Adrenal gland (tissue), 5 donors: ENCODE results near the gene EZR.

Experiments
- POLR2A ChIP-seq, 2 donors: fragments of 450-650 bp; IDR thresholded peaks; one replicate each; pipeline ENCODE4 v1.6.1; 2017; ENCODE audit warnings: antibody characterized with exemption in 2 of 2, mild to moderate bottlenecking in 2 of 2, moderate library complexity in 1 of 2
- TF ChIP-seq, protein P1 (sequence below), 6 experiments: fragments of 450-650 bp in 4 of 6; fragments of 200-600 bp in 2 of 6; sonication (generic) in 1 of 6; IDR thresholded peaks; 1 replicate in 5 of 6; 2 replicates in 1 of 6; pipeline versions ENCODE4 v1.5.1 to v1.8.0; 2016 to 2021; ENCODE audit warnings: antibody characterized with exemption in 6 of 6, mild to moderate bottlenecking in 2 of 6, moderate library complexity in 1 of 6
- donor health status: DM: no; HTN: no; CAD: no.

DNA sequence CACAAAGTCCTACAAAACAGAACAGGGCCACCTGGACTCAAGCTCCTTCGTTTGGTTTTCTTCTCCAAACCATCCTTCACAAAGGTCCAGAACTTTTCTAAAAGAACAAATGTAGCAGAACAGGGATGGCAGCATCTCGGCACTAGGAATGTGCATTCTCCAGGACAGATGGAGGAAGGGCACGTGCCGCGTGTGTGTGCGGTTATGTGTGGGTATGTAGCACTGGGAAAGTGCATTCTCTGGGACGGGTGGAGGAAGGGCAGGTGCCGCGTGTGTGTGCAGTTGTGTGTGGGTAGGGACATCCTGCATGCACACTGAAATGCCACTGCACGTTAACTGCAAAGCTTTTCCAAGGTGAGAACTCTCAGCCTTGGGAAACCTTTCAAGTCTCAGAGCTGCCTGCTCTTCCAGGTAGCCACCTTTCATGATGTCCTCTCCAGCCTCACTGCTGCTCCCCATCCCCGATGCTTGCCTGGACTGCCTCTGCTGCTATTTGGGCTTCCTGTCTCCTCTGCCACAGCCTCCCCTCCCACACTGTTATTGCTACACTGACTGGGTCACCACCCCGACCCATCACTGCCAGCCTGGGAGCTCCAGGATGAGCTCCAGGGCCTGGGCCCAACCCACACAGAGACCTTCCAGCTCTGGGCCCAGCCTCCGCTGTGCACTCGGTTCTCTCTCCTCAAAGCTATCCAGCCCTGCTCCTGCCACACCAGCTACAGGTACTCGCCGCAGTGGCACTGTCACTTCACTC is 47.6 kb downstream of the EZR start:
- TF ChIP-seq, protein P1, sequence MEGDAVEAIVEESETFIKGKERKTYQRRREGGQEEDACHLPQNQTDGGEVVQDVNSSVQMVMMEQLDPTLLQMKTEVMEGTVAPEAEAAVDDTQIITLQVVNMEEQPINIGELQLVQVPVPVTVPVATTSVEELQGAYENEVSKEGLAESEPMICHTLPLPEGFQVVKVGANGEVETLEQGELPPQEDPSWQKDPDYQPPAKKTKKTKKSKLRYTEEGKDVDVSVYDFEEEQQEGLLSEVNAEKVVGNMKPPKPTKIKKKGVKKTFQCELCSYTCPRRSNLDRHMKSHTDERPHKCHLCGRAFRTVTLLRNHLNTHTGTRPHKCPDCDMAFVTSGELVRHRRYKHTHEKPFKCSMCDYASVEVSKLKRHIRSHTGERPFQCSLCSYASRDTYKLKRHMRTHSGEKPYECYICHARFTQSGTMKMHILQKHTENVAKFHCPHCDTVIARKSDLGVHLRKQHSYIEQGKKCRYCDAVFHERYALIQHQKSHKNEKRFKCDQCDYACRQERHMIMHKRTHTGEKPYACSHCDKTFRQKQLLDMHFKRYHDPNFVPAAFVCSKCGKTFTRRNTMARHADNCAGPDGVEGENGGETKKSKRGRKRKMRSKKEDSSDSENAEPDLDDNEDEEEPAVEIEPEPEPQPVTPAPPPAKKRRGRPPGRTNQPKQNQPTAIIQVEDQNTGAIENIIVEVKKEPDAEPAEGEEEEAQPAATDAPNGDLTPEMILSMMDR (IDR thresholded peaks at IDR 0.05), result no peak
- no peak for TF ChIP-seq POLR2A (IDR thresholded peaks at IDR 0.05)
